Retinal pigment epithelial cell (primary cell): ENCODE measurements around the gene C4orf51.

Experiments
- DNase-seq: peaks from one replicate; pipeline ENCODE4 v3.0.0-alpha.2; 2010; ENCODE audit warnings: low read depth
- H3K4me3 ChIP-seq: 2 replicates; pipeline ENCODE4 v1.5.1; 2011; ENCODE audit warnings: mild to moderate bottlenecking, low read length, control low read depth, moderate library complexity
- TF ChIP-seq, protein P1 (sequence below): conservative IDR thresholded peaks from 2 replicates; pipeline ENCODE4 v1.5.1; 2011; ENCODE audit warnings: low read depth, low read length, control low read depth, inconsistent platforms

The C4orf51 gene

DNA sequence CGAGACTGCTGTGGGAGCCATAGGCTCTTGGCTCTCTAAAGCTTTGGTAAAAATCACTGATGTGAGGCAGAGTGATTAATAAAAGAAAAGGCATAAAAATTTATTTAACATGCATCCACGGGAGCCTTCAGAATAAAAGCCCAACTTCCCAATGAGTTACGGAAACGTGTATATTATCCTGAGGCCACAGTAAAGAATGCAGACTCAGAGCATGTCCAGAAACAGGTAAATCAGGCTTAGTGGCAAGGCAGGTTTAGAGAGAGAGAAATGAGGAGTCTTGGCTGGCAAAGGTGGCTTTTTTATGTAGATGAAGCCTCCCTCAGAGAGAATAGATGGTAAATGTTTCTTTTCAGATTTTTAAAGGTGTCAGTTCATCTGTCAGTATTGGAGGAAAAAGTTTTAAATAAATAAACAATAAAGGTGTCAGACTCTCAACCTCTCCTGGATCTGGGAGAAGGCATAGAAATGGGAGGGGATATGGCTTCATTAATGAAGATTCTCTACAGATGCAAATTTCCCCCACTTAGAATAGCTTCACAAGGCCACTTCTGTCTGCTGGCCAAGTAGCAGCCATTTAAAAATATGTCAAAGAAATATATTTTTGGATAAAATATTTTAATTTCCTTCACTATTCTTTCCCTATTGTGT lies 24.0 kb downstream of the C4orf51 start:
- TF ChIP-seq, protein P1, sequence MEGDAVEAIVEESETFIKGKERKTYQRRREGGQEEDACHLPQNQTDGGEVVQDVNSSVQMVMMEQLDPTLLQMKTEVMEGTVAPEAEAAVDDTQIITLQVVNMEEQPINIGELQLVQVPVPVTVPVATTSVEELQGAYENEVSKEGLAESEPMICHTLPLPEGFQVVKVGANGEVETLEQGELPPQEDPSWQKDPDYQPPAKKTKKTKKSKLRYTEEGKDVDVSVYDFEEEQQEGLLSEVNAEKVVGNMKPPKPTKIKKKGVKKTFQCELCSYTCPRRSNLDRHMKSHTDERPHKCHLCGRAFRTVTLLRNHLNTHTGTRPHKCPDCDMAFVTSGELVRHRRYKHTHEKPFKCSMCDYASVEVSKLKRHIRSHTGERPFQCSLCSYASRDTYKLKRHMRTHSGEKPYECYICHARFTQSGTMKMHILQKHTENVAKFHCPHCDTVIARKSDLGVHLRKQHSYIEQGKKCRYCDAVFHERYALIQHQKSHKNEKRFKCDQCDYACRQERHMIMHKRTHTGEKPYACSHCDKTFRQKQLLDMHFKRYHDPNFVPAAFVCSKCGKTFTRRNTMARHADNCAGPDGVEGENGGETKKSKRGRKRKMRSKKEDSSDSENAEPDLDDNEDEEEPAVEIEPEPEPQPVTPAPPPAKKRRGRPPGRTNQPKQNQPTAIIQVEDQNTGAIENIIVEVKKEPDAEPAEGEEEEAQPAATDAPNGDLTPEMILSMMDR: no peak
- DNase-seq: no peak
- no peak overlapping the region for H3K4me3 ChIP-seq

DNA sequence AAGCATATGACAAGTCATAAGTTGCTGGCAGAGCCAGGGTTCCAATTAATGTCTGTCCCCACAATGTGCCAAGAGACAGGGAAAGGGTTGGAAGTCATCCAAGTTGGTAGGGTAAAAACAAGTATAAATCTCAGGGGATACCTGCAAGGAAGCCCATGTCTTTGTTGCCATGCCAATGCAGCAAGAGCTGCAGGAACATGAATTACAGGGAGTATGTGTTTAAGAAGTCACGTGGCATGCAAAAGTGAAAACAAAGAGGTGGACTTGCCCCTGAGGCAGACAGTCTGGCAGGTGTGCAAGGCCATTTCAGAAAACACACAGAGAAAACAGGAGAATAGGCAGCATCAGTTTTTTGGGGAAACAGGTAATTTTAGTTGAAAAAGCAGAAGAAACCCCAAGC lies 29.4 kb downstream of the C4orf51 start:
- no peak for DNase-seq
- H3K4me3 ChIP-seq: no peak overlapping the region
- TF ChIP-seq, protein P1: no peak

DNA sequence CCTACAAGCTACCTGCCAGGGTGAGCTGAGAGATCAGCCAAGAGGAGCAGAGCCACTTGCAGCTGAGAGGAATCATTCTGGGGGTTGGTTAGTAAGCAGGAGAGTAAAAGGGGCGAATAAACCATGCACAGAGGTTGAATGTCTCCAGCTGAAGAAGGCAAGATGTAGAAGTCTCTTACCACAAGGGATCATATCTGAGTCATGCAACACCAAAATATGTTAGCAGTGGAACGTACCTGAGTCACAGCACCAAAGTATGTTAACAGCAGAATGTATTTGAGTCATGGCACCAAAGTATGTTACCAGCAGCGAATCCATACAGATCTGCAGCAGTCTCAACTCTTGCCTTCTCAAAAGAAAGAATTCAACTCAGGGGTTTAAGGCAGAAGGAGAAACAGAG lies 29.9 kb downstream of the C4orf51 start:
- no peak overlapping the region for H3K4me3 ChIP-seq
- TF ChIP-seq, protein P1: no peak
- DNase-seq: peak; percentile 52

DNA sequence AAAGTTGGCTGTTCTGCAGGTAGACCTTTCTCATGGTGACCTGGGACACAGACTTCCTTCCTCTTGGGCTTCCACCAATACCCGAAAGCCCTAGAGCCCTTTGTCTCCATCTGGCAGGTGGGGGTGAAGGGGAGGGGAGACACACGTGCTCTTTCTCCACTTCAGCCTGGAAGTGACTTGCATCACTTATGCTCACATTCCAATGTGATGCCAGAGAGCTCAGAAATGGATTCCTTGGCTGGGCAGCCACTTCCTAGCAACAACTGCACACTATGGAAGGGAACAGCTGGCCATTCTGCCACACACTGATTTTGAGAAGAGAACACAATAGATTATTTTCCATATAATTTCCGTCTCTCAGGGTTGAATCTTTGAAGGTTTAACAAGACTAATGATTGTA lies 36.3 kb downstream of the C4orf51 start:
- DNase-seq: no peak
- H3K4me3 ChIP-seq: no peak overlapping the region
- TF ChIP-seq, protein P1: no peak

DNA sequence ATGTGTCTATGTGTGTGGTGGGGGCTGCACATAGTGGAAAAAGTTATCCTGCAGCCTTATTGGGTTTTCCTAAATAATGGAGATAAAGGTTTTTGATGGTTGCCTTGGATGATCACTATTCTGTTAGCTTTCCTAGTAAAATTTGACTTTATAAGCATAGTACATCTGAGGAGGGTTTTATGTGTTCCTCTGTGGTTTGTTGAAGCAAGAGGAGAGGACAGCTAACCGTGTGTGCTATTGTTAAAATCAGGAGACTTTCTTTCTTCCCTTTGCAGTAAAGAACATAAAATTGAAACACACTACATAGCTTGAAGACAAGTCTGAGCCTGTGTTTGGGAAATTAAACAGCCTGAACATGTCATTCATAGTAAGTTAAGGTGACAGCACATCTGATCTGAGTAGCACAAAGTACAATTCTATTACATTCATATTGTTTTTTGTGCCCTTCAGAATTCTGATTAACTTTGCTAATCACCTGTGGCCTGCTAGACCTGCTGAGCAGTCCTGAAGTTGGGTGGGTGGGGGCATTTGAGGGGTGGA lies 36.8 kb downstream of the C4orf51 start:
- no peak for DNase-seq
- TF ChIP-seq, protein P1: no peak
- no peak overlapping the region for H3K4me3 ChIP-seq

DNA sequence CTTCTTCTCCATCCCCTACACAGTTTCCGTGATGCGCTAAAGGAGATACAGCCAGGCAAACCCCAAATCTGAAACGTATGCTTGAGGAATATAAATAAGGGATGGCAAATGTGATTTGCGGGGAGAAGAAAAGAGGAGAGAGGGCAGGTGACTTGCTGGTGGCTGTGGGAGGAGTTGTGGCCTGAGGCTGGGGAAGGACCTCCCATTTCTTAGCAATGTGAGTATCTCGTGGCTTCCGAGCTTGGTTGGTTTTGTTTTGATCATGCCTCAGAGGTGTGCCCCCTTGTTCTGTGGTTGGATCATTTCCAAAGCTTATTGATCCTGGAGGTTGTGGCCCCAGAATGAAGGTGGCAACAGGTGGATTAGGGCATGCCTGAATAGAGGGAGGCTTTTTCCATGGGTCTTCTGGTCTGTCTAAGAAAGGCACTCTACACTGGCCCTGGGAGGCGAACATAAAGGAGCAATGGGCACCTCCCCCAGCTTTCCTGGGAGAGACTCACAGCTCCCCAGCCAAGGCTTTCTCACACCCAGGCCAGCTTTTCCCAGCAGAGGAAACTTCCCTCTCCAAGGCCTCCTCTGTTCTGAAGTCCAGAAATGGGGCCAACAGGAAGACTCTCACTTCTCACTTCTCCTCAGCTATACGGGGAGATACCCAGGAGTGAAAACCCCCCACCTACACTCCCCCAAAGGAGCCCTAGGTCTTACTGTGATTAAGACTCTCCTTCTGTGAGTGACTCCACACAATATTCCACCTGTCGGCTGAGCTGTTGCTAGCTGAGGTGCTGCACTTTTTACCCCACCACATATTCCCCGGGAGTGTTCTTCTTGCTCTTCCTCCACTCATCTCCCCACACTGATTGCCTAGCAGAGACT lies 40.0 kb downstream of the C4orf51 start:
- no peak overlapping the region for H3K4me3 ChIP-seq
- TF ChIP-seq, protein P1: no peak
- no peak for DNase-seq
